ENCODE results near the gene DMRTB1.
A peak's percentile ranks its signal among the peaks of the same experiment; 100 is the strongest.

The DMRTB1 gene

DNA sequence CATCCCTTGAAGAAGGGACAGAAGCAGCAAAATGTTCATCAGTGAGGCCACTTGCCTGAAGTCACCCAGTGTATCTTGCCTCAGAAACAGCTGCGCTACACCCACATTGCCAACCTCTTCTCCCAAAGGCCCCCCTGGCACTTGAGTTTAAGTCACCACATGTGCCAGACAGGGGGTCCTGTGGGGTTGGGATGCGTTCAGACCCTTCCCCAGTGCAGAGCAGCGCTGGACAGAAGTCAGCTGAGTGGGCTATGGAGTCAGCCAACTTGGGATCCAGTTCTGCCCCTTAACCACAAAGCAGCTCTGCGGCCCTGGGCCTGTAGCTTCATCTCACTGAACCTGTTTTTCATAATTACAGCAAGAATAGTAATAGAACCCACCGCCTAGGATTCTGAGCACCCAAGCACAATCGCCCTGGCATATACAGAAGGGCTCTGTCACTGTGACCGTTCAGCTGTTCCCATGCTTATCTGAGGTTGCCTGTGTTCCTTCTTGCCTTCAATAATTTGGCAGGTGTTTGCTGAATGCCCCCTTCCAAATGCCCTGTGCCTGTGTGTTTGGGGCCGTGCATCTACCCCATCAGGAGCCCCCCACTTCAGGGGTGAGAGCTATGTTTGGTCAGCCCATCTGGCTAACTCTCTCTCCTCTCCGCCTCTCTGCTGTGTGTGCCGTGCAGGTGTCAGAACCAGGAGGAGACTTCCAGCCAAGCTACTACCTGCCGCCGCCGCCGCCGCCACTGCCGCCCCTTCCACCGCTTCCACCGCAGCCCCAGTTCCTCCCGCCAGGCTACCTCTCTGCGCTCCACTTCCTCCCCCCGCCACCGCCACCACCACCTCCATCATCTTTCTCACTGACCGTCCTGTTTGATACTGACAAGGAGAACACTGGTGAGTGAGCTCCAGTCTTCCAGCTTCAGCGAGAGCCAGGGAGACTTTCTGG is 5.0 kb downstream of the DMRTB1 start:
- DNase-seq (ENCODE audit: low spot score) = no peak

DNA sequence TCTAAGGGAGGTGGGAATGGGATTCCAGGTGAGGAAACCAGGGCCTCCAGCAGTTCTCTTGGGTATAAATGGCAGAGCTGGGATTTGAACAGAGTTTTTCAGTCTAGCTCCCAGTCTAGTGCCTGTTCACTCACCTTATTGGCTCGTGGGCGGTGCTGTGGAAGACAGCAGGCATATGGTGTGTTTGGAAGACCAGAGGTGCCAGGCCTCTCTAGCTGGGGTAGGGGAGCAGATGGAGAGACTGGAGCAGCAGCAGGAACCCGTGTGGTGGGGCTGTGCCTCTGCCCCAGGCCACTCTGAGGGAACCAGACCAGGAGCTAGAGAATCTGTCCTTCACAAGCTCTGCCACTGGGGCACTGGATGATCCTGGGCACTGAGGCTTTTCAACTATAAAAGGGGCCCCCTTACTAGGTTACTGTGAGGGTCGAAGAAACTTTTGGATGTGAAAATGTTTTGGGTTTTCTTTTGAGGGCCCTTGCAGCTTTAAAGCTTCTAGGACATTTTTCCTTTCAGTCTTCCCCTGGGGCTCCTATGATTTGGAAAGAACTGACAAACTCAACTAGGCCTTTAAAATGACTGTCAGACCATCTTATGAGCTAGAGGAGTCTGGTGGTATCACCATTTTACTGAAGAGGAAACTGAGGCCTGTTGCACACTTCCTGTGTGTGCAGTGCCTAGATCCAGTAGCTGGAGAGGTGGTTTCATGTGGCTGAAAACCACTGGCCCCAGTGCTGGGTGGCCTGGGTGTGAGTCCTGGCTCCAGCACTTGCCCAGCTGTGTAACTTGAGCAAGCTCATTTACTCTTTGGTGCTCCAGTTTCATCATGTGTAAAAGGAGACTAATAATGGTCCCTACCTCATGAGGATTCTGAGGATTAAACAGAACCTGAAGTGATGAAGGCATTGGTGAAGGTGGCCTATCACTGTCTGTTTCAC is 6.1 kb downstream of the DMRTB1 start:
- no peak for DNase-seq (ENCODE audit: low spot score)

DNA sequence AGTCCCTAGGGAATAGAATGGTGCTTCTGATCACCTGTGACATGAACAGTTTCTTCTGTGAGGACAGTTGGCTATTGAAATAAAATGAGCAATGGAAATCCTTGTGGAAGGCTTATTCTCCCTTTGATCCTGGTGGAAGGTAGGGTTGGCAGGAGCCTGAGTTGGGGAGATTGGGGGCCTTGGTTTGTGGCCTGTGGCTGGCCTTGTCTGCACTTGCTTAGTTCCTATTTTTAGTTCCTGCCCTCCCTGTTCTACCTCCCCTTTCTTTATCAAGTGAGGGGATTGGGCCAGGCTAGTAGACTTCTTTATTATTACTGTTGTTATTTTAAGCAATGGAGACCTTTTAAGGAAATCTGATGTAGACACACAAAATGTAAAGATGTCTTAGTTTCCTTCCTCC is 8.2 kb downstream of the DMRTB1 start:
- no peak for DNase-seq (ENCODE audit: low spot score)

DNA sequence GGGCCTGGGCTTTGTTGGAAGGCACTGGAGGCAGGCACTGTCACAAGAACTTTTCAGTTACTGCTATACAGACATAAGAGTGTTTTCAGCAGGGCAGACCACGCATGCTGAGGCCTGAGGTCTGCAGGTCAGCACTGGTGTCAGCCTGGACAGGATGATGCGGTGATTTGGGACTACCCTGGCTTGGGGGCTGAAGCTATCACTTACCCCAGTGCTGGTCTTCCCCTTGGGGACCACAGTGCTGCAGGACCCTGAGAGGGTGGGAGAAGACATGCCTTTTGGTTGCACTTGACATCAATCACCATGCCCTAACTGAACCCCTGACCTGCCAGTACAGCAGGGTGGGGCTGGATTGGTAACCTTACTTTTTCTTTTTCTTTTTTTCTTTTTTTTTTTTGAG is 9.2 kb downstream of the DMRTB1 start:
- no peak for DNase-seq (ENCODE audit: low spot score)

DNA sequence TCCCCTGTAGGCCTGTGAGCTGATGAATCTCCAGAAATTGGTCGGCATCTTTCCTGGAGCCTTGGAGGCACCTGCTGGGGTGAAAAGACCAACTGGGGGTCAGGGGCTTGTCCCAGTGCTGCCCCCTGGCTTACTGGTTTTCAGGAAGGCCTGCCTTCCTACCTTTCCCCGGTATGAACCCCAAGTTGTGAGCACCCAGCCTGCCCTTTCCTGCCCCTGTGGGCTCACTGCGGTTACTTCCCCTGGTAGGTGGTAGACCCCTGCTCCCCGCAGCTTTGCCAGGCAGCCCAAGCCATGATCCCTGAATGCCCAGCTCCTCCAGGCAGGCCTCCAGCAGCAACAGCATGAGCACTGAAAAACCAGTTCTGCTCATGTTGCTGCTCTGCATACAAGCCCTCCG is 10.2 kb downstream of the DMRTB1 start:
- DNase-seq (ENCODE audit: low spot score) = no peak

DNA sequence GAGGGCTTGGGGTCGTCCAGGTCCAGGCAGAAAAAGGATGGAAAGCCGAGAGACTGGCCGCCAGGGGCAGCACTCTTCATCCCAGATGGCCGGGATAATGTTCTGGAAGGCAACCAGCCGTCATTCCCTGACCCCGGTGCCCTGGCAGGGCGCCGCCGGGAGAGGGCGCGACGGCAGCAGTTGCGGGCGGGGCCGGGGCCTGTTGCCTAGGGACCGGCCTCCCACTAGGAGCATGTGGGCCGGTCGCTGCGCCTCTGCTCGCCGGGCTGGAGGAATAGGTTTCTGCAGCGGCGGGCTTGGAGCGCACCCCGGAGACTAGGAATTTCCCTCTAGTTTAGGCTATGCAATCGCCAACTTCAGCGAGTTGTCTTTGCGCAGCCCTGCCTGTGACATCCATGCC is 11.0 kb downstream of the DMRTB1 start:
- DNase-seq (ENCODE audit: low spot score) = no peak

DNA sequence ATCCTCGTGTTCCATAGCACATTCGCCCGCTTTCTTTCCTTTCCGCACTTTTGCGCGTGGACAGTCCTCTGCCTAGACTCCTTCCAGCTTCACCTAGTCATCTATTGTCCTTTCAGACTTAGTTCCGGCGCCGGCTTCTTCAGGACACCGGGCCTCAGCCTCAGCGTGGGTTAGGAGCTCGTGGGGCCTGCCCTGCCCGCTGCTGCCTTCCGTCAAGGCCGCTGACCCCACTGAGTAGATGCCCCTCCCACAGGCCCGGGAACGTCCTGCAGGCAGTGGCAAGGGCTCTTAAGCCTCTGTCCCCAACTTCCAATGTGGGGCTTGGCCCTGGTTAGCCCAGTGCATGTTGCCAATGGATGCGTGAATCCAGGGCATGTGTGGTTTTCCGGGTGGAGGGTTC is 11.4 kb downstream of the DMRTB1 start:
- no peak for DNase-seq (ENCODE audit: low spot score)

DNA sequence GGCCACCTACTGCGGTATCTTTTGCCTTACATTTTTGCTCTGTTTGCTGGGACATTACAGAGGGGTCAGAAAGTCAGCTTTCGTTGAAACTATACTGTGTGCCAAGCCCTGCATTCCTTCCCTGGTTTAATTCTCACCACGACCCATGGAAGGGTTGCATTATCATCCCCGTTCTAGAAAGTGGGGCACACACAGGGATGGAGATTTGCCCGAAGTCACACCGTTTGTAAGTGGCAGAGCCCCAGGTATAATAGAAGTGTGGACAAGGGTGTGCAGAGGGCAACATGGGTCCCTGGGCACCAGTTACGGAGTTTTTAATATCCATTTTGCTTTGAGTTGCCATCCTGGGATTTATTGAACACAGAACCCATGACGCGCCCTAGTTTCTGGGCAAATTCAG is 11.8 kb downstream of the DMRTB1 start:
- no peak for DNase-seq (ENCODE audit: low spot score)

DNA sequence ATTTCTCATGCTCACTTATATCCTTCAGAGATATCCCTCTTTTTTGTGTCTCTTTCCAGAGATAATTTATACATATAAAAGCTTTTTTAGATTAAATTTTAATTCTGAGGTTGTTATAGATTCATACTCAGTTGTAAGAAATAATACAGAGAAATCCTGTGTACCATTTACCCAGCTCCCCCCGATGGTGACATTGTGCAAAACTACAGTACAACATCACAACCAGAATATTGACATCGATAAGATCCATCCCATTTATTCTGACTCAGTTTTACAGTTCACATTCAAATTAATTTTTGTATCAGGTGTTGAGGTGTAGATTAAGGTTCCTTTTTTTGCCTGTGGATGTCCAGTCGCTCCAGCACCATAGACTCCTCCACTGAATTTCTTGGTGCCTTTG is 14.3 kb downstream of the DMRTB1 start:
- DNase-seq (ENCODE audit: low spot score) = no peak

DNA sequence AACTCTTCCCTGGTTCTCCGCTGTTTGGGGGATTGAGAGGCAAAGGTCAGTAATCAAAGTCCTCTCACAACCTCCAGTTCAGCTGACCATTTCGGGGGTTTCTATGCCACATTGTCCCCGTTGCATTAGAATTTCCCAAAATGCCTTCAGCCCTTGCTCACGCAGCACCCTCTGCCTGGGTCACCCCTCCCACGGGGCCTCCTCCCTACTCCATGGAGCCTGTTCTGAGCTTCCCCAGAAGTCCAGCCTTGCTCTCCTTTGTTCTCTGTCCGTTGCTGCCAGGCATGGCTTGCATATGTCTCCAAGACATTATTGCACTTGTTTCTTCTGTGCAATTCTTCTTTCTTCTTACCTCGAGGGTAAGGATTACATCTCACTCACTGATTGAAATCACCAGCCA is 16.5 kb downstream of the DMRTB1 start:
- DNase-seq (ENCODE audit: low spot score) = no peak

DNA sequence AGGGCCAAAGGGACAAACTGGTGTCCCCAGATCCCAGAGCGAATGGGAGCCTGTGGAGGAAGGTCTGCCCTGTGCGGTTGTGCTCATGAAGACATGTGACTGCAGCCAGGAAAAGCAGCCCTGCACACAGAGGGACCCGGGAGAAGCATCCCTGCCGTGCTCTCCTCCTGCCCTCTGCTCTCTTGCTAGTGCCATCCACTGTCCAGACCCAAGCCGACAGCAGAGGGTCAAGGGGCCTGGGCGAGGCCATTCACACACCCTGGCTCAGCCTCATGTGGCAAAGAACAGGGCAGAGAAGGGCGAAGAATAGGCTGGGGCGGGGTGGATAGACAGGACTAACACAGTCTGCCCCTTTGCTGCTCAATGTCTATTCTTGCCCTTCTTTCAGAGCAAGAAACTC is 17.4 kb downstream of the DMRTB1 start:
- no peak for DNase-seq (ENCODE audit: low spot score)

DNA sequence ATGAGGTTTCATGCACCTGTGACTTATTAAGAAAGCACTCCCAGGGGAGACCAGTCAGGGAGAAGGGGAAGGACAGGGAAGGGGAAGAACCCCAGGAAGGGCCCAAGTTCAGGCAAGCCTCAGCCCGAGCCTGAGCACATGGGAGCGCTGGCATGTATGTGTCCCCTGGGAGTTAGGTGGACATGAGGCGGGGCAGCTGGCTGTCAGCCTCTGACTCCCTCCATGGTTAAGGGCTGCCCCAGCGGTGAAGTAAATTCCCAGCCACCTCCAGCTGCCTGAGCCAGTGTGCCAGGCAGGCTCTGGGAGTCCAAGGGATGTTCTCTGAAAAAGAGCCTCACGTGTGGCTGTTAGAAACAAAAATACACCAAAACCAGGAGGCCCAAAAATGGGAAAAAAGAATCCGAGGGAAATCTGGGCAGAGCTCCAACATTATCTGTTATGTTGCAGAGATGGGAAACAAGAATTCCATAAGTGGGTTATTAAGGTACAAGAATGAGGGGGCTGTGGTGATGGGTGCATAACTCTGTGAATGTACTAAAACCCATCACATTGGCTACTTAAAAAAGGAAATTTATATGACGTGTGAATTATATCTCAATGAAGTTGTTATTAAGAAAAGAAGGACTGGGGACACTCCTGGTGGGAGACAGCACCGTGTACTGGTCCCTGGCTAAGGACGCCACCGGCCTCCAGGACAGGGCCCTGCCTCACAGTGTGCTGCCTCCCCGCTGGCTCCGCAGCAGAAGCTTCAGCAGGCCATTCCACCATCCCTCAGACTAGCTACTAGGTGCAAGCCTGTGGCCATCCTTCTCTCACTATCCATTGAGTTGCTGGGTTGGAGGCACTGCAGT is 18.7 kb downstream of the DMRTB1 start:
- DNase-seq (ENCODE audit: low spot score) = no peak

DNA sequence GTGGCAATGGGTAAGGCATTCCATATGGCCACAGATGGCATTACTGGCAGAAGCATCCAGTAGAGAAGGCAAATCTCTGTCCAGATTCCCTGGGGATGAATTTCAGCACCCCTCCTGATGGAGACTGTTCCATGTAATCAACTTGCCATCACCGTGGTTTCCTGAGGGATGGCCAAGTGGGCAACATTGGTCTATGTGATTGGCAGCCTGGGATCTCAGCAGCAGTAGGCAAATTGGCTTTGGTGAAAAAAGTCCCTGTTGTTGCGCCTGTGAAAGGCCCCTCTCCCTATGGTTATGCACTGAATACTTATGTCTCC is 19.3 kb downstream of the DMRTB1 start:
- DNase-seq (ENCODE audit: low spot score) = no peak

DNA sequence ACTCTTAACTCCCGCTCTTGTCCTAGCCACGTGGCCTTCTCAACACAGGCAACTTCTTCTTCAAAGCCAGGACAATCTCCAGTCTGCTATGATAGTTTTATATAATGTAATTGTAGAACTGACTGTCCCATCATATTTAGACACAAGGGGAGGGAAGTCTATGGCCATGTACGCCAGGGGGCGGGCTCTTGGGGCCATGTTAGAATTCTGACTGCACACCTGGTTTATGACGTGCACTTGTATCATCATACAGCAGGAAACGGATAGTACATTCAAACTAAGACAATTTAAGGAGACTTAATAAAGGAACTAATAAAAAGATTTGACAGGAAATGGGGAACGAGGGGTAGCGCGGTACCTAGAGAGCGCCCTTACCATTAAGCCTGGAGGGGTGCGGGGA is 21.5 kb downstream of the DMRTB1 start:
- DNase-seq (ENCODE audit: low spot score) = no peak

DNA sequence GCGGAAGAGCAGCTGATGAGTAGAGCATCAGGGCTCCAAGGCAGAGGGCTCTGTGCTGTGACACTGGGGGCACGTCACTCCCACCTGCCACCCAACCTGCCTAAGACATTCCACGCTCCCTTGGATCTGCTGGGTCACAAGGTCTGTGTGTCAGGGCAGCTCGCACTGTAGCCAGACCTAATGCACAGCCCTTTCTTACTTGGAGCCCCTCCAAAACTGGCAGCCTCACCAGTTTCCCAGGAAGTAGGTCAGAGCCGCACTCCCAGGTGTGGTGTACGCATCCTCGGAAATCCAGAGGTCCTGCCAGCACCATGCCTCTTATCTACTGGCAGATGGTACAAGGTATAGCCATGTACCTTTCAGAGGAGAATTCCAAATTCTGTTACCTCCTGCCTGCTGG is 22.3 kb downstream of the DMRTB1 start:
- DNase-seq (ENCODE audit: low spot score) = no peak

DNA sequence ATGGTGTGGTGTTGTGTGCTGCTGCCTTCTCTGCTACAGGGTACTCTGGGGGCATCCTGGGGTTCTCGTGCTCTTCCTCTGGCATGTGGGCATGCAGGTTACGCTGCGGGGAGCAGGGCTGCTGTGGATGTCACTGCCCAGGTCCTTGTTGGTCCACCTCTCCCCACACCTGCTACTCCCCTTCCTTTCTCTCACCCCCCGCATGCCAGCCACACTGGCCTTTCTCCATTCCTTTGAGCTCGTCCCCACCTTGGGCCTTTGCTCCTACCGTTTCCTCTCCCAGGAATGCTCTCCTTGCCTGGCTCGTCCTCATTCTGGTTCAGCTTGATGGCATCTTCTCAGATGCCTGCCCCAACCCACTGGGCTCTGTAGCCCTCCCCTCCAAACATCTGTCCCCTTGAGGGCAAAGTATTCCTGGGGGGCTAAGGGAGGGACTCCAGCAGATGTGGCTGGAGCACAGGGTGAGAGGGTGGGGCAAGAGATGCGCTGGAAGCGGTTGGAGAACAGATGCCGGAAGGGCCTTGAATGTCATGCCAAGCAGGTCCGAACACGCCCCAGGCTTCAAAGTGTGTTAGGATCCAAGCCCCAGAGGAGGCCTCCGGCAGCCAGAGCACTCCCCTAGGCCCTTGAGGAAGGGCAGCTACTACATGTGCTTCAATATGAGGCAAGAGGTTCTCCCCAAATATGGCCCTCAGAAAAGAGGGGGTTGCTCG is 23.4 kb downstream of the DMRTB1 start:
- no peak for DNase-seq (ENCODE audit: low spot score)

DNA sequence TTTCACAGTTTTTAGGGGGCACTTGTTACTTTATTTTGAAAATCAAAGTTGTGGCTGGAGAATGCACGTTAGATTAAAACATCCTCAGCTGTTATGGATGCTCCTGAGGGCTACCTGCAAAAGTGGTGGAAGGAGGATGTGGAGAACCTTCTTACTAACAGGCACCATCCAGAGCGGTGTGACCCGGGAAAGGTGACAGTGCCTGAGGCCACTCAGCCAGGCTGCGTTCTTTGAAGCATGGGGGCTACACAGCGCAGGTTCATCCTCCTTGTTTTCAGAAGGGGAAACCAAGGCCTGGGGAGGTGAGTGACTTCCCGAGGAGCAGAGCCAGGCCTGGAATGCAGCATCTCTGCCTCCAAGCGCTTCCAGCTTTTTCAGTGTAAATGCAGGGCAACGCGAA is 24.0 kb downstream of the DMRTB1 start:
- no peak for DNase-seq (ENCODE audit: low spot score)

DNA sequence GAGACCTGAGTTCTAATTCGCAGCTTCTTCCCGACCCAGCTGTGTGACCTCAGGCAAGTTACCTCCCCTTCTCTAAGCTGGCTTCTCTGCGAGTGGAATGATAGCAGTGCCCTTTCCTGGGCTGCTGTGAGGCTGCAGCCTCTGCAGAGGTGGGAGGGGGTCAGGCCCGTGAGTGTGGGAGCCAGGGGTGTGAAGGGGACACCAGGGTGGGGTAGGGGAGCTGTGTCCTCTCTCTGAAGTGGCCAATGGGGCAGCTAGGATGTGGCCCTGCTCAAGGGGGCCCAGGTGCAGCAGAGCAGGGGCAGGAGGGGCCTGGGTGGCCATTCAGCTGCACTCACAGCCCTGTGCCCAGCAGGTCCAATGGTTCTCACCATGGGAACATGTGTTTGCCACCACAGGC is 24.5 kb downstream of the DMRTB1 start:
- no peak for DNase-seq (ENCODE audit: low spot score)

DNA sequence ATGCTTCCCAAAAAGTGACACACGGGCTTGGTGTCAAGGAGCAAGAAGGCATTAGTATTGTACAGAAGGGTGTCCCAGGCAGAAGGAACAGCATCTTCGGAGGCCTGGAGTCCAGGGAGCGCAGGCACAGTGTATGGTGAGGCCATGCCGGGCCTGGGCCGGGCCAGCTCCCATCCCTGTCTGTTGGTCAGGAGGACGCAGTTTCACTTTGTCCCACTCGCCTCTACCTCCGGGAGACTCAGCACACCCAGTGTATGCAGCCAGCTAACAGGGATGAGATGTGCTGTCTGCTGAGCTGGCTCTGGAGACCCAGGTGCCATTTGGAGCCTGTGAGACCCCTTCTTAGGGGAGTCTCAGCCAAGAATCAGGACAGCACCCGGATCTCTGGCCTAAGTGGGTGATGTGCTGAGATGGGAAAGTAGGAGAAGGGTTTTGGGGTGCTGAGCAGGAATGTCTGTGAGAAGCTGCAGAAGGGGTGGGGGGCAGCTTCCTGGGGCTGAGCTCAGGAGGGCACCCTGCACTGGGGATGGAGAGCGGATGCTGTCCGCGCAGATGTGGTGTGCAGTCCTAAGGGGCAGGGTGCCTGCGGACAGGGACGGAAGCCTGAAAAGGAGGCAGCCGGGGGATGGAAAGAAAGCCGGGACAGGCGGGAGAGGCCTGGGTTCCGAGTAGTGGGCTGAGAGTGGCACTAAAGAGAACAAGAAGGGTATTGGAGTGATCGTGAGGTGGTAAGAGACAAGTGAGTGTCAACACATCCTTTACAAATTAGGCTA is 25.7 kb downstream of the DMRTB1 start:
- no peak for DNase-seq (ENCODE audit: low spot score)

DNA sequence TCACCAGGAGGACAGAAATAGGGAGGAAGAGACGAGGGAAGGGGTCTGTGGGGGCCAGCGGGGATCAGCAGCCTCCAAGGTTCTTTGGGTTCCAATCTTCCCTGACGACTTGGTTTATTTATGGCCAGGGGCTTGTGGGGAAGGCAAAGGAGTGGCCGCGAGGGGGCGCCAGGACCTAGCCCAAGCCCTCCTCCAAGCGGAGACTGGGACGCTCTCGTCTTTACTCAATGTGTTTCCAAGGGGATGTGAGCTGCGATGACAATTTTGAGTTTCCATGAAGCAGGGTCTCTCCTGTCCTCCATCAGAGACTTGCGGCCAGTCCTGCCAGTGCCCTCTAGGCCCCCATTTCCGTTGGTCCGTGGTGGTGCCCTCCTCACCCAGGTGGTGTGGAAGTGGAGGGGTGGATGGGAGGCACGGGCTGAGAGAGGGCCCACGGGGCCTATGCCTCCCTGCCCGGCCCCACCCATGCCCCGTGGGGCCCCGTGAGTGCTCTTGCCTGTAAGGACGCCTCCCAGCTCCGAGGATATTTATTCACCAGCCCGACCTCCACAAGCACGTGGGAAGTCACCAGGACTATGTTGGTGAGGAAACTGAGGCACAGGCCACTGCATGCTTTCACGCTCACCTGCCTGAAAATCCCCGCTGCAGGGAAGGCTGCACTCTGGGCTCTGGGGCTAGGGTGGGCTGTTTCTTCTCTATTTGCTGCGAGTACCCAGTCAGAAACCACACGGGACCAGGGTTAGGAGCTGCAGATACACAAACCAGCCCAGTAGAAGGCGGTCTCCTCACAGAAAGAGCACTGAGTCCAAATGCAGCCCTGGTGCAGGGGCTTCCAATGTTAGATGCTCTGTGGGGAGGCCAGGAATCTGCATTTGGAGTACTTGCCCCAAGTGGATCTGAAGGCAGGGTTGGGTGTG is 26.5 kb downstream of the DMRTB1 start:
- peak; percentile 67 for DNase-seq (ENCODE audit: low spot score)

Measured in germinal center (tissue), 1 donor.